ENCODE measurements around the gene ZRANB1.

Gene ZRANB1

DNA sequence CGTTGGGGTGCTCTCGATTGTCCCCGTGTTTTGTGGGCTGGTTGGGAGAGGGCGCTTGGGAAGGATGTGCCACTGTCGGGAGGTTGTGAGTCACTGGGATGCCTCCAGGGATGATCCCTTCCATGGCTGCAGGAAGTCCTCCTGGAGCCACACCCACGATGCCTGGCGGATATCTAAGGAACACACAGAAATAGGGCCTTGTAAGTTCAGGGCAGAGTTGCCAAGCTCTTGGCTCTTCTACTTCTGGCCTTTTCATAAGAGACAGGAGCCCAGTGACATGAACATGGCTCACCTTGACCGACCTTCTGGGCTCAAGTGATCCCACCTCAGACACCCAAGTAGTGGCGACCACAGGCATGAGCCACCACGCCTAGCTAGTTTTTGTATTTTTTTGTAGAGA, 47.6 kb downstream of the ZRANB1 start:
- Histone ChIP-seq H3K9ac (ENCODE audit: insufficient read length, low read depth) (no peak overlapping the region), H3K4me1 (ENCODE audit: insufficient read depth, insufficient read length) (peaks cover 3% of the 10 kb centered on the region), H3K4me3 (ENCODE audit: insufficient read length, low read depth) (no peak overlapping the region), H3K27me3 (ENCODE audit: insufficient read depth, insufficient read length) (no peaks in the 10 kb centered on the region), H3K36me3 (ENCODE audit: insufficient read depth, insufficient read length, low read length) (peaks cover 74% of the 10 kb centered on the region), H3K9me3 (ENCODE audit: insufficient read depth, low read length) (no peaks in the 10 kb centered on the region)
- DNase-seq (ENCODE audit: low read depth, low spot score), result no peak
- TF ChIP-seq ZNF274 (IDR thresholded peaks at IDR 0.05; ENCODE audit: low read depth, low read length) (no peak), SUZ12 (IDR thresholded peaks at IDR 0.05; ENCODE audit: extremely low read depth, insufficient read depth, insufficient read length) (no peak), YY1 (IDR thresholded peaks at IDR 0.05; ENCODE audit: insufficient read depth, insufficient read length) (no peak)

DNA sequence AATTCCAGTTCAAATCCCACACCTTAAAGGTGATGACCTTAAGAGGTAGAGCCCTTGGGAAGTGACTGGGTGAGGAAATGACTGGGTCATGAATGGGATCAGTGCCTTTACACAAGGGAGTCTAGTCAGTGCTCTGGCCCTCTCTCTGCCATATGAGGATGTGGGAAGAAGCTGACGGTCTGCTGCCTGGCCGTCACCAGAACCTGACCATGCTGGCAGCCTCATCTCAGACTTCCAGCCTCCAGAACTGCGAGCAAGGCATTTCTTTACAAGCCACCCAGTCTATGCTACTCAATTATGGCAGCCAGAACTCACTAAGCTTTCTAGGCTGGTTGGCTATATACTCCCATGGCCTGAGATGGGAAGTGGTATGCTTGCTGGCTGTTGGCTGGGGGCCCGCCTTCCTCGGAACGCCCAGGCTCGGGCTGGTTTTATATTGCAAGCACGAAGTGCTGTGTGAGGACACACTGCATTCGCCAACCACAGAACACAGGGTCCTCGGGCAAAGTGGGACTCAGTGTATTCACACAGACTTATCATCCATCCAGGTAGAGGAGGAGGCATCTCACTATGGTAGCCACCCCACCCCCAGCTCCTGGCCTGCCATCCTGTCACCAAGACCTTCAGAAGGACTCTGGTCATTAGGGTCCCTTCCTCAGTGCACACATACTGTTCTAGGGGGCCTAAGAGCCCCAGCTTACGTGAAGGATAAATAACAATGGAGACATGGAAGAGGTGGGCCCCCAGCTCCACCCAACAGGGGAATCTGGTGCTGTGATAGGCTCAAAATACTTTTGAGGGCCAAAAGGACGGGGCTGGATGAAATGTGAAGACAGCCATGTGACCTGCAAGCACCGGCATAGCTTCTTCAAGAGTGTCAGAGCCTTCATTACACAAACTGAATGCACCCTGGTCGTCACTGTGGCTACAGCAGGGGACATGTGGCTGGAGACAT, 49.0 kb downstream of the ZRANB1 start:
- Histone ChIP-seq H3K36me3 (ENCODE audit: insufficient read depth, insufficient read length, low read length) (peaks cover 72% of the 10 kb centered on the region), H3K9me3 (ENCODE audit: insufficient read depth, low read length) (no peaks in the 10 kb centered on the region), H3K4me3 (ENCODE audit: insufficient read length, low read depth) (no peak overlapping the region), H3K4me1 (ENCODE audit: insufficient read depth, insufficient read length) (peaks cover 7% of the 10 kb centered on the region), H3K9ac (ENCODE audit: insufficient read length, low read depth) (no peak overlapping the region), H3K27me3 (ENCODE audit: insufficient read depth, insufficient read length) (no peaks in the 10 kb centered on the region)
- no peak for DNase-seq (ENCODE audit: low read depth, low spot score)
- TF ChIP-seq YY1 (IDR thresholded peaks at IDR 0.05; ENCODE audit: insufficient read depth, insufficient read length) (no peak), SUZ12 (IDR thresholded peaks at IDR 0.05; ENCODE audit: extremely low read depth, insufficient read depth, insufficient read length) (no peak)

DNA sequence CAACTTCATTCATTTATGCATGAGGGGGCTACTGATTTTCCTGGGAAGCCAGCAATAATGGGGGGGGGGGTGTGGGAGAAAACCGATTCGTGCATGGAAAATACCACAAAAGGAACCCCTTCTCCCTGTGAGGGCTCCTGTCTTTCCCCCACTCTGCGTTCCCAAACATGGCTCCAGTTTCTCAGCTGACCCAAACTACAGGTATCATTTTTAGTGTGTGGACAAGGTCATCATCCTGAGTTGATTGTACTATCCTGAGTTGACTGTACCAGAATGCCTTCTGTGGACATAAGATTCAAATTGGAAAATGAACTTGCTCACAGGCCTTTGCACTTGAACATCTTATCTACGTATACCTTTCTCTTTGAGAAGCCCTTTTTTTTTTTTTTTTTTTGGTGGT, 49.9 kb downstream of the ZRANB1 start:
- DNase-seq (ENCODE audit: low read depth, low spot score), result no peak
- no peak overlapping the region for H3K4me3 ChIP-seq (ENCODE audit: insufficient read length, low read depth)
- no peak for TF ChIP-seq ZNF274 (IDR thresholded peaks at IDR 0.05; ENCODE audit: low read depth, low read length)
- H3K9me3 ChIP-seq (ENCODE audit: insufficient read depth, low read length), result no peaks in the 10 kb centered on the region
- peaks cover 77% of the 10 kb centered on the region for H3K36me3 ChIP-seq (ENCODE audit: insufficient read depth, insufficient read length, low read length)
- H3K9ac ChIP-seq (ENCODE audit: insufficient read length, low read depth), result no peak overlapping the region
- peaks cover 7% of the 10 kb centered on the region for H3K4me1 ChIP-seq (ENCODE audit: insufficient read depth, insufficient read length)
- no peaks in the 10 kb centered on the region for H3K27me3 ChIP-seq (ENCODE audit: insufficient read depth, insufficient read length)

DNA sequence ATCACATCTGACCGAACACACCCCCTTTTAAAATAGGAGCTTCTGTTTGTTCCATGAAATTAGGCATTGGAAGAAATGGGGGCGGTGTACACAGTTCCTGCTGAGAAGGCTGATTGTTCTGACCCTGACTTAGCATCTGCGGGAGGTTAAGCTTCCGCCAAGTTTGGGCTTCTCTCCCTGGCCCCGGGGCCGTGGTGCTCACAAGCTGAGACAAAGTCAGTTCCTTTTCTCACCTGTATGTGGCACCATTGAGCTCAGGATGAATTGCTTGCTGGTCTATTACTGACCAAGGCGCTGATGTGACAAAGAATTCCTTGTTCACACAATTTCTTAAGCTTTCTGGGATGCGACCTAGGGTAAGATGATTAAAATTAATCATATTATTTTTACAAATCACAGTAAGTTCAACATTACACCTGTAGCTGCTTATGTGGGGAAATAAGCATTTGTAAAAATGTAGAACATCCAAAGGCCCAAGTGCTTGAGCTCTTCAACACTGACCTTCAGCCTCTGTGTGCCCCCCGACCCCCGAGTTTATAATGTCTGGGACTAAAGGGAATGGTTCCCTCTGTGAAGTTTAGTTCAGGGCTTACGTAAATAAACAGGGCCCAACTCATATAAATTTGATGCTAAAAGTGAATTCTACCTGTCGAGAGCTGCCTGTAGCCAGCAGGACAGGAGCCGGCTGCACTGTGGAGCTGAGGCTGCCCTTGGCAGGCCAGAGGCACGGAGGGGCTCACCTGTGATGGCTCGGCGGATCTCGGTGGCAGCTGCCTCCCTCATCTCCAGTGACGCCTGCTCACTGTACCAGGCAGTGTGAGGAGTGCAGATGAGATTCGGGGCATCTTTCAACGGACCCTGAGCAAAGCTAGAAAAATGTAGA, 50.8 kb downstream of the ZRANB1 start:
- Histone ChIP-seq H3K9me3 (ENCODE audit: insufficient read depth, low read length) (no peaks in the 10 kb centered on the region), H3K4me1 (ENCODE audit: insufficient read depth, insufficient read length) (peaks cover 7% of the 10 kb centered on the region), H3K9ac (ENCODE audit: insufficient read length, low read depth) (no peak overlapping the region), H3K27me3 (ENCODE audit: insufficient read depth, insufficient read length) (no peaks in the 10 kb centered on the region), H3K4me3 (ENCODE audit: insufficient read length, low read depth) (no peak overlapping the region), H3K36me3 (ENCODE audit: insufficient read depth, insufficient read length, low read length) (peaks cover 77% of the 10 kb centered on the region)
- peak; percentile 38 for DNase-seq (ENCODE audit: low read depth, low spot score)
- no peak for TF ChIP-seq SUZ12 (IDR thresholded peaks at IDR 0.05; ENCODE audit: extremely low read depth, insufficient read depth, insufficient read length)
- no peak for TF ChIP-seq ZNF274 (IDR thresholded peaks at IDR 0.05; ENCODE audit: low read depth, low read length)
- no peak for TF ChIP-seq YY1 (IDR thresholded peaks at IDR 0.05; ENCODE audit: insufficient read depth, insufficient read length)

DNA sequence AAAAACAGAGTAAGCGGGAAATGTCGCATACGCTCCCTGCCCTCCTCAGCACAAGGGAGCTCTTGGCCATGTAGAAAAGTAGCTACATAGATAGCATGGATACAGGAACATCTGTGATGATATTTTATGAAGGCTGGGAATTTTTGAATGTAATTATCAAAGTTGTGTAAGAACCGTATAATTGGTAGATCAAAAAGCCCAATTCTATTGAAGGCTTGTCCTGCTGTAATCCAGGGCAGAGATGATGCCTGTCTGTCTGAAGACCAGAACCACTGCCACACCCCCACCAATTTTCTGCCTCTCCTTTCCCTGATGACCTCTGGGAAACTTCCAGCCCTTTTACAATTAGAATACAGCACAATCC, 51.4 kb downstream of the ZRANB1 start:
- Histone ChIP-seq H3K27me3 (ENCODE audit: insufficient read depth, insufficient read length) (no peaks in the 10 kb centered on the region), H3K9me3 (ENCODE audit: insufficient read depth, low read length) (no peaks in the 10 kb centered on the region), H3K9ac (ENCODE audit: insufficient read length, low read depth) (no peak overlapping the region), H3K4me1 (ENCODE audit: insufficient read depth, insufficient read length) (peaks cover 7% of the 10 kb centered on the region), H3K4me3 (ENCODE audit: insufficient read length, low read depth) (no peak overlapping the region), H3K36me3 (ENCODE audit: insufficient read depth, insufficient read length, low read length) (peaks cover 79% of the 10 kb centered on the region)
- TF ChIP-seq YY1 (IDR thresholded peaks at IDR 0.05; ENCODE audit: insufficient read depth, insufficient read length), result no peak
- TF ChIP-seq SUZ12 (IDR thresholded peaks at IDR 0.05; ENCODE audit: extremely low read depth, insufficient read depth, insufficient read length), result no peak
- no peak for TF ChIP-seq ZNF274 (IDR thresholded peaks at IDR 0.05; ENCODE audit: low read depth, low read length)
- no peak for DNase-seq (ENCODE audit: low read depth, low spot score)

DNA sequence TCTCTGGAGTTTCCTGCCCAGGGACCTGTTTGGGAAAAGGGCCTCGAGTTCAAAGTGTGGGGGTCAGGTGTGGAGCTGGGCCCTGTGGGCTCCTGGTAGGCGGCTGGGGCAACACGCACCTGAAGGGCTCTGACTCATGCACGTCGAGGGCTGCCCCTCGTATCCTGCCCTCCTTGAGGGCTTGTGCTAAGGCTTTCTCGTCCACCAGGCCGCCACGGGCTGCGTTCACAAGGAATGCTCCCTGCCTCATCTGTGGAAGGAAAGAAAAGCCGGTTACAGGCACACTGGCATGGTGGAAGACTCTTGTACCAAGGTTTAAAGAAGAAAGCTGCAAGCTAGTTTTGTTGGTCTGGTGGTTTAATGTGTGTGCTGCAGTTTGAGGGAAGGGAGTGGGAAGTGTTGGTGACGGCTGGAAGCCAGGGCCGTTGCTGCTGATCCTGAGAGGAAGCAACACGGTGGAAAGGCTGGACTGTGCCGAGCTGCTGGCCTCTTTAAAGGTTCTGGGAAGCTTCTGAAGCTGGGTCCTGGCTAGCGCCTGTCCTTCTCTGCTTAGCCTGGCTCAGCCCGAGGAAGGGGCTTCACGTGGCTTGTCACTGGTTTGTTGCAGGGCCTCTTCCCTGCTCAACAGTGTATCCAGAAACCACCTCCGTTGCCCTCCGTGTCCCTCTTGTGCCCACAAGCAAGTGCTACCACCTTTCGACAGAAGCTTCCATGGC, 52.0 kb downstream of the ZRANB1 start:
- H3K4me3 ChIP-seq (ENCODE audit: insufficient read length, low read depth), result no peak overlapping the region
- DNase-seq (ENCODE audit: low read depth, low spot score), result no peak
- TF ChIP-seq YY1 (IDR thresholded peaks at IDR 0.05; ENCODE audit: insufficient read depth, insufficient read length) (no peak), ZNF274 (IDR thresholded peaks at IDR 0.05; ENCODE audit: low read depth, low read length) (no peak), SUZ12 (IDR thresholded peaks at IDR 0.05; ENCODE audit: extremely low read depth, insufficient read depth, insufficient read length) (no peak)
- H3K4me1 ChIP-seq (ENCODE audit: insufficient read depth, insufficient read length), result peaks cover 7% of the 10 kb centered on the region
- H3K36me3 ChIP-seq (ENCODE audit: insufficient read depth, insufficient read length, low read length), result peaks cover 82% of the 10 kb centered on the region
- H3K9ac ChIP-seq (ENCODE audit: insufficient read length, low read depth), result no peak overlapping the region
- H3K9me3 ChIP-seq (ENCODE audit: insufficient read depth, low read length), result no peaks in the 10 kb centered on the region
- no peaks in the 10 kb centered on the region for H3K27me3 ChIP-seq (ENCODE audit: insufficient read depth, insufficient read length)

Measured in NT2/D1 (cell line).